GM19467 (cell line): ENCODE measurements around the gene STK32B.

ENCODE experiments used
- ATAC-seq: cut with Tn5 transposase; IDR thresholded peaks from one replicate; pipeline ENCODE4 v1.9.1; 2021; ENCODE audit warnings: mild to moderate bottlenecking, moderate library complexity; ENCODE audit not compliant: unreplicated experiment

STK32B gene

DNA sequence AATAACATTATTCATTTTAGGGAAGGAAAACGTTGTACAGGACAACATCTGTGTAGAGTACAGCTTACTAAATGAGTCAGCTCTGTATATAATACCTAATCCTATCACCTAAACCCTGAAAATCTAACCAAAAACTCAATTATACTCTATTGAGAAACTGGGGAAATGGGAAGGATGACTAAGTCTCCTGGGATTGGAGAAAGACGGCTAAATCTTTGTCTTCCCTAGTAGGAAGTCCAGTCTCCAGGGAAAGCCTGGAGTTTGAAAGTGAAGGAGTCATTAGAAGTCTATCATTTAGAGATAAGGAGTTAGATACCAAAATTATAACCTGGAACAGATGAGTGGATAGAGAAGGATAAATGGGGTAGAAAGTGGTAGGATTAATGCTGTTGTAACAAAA, 286.5 kb downstream of the STK32B start:
- no peak for ATAC-seq

DNA sequence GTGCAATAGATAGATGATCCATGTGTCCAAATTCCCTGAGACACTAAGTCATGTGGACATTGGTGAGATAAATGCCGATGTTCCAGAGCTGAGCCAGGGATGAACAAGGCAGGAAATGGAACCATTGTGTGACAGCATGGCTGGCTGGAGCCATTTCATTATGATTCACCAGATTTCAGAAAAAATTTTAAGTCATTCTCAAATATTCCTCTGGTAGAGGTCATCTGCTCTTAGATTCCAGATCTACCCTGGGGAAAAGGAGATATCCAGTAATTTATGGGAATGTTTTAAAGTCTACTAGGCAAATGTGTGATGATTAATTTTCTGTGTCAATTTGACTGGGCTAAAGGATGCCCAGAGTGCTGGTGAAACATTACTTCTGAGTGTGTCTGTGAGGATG, 287.3 kb downstream of the STK32B start:
- no peak for ATAC-seq

DNA sequence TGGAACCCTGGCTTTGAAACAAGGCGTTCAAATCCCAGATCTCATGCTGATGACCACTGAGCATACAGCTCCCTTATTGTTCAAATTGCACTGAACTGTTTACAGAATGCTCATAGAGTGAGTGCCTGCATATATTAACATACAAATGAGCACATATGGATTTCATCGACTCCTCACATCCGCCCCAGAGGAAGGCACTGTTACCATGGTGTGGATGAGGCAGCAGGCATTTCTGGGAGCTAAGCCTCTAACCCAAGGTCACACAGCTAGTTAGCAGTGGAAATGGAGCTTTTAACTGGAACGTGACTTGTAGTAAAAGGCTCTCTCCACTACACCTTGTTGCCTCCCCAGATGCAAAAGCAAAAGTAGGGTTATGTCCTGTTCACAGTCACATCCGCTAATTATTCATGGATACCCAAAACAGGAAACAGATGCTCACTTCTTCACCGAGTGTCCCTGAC, 289.7 kb downstream of the STK32B start:
- no peak for ATAC-seq

DNA sequence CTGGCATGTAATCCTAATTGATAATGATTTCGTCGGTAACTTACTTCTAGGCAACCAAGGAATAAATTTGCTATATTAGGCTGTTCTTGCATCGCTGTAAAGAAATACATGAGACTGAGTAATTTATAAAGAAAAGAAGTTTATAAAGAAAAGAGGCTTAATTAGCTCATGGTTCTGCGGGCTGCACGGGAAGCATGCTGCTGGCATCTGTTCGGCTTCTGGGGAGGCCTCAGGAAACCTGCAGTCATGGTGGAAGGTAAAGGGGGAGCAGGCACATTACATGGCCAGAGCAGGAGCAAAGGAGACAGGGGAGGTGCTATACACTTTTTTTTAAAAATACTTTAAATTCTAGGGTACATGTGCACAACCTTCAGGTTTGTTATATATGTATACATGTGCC, 290.2 kb downstream of the STK32B start:
- no peak for ATAC-seq

- no peak for ATAC-seq
Observed at GRCh38 chr4:5355846-5356245, 304.6 kb downstream of the STK32B start.

DNA sequence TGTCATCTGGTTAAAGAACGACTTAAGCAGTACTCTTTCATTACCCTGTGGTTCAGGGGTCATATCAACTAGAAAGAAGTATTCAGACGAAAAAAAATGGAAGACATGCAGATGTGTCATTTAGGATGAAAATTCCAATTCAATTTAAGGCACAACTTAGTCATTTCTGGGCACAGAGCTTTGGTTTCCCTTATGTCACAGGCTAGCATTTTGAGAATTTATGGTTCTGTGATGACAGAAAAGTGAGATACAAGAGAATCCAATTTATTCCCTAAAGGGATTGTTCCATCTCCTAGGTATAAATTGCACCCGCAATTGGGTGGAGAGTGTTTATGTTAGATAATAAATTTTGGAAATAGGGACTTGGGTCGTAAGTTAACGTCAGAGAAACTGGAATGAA, 306.6 kb downstream of the STK32B start:
- no peak for ATAC-seq

GRCh38 chr4:5361968-5362367, 310.7 kb downstream of the STK32B start:
- no peak for ATAC-seq

DNA sequence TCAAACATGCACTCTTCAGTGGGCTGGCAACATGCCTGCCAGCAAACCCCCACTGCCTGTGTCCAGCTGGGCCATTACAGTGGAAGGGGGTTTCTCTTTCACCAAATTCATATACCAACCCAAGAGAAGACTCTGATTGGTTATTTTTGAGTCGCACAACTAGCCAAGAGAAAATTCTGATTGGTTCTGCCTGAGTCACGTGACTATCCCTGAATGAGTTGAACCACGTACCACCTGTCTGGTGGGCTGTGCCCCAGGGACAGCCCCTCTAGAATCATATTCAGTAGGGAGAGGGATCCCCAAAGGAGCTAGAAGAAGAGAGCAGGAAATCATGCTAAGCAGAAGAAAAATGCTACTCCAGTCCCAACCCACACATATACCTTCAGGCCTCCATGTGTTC, 313.1 kb downstream of the STK32B start:
- no peak for ATAC-seq

- no peak for ATAC-seq
Observed at GRCh38 chr4:5365071-5366008, 314.1 kb downstream of the STK32B start.

DNA sequence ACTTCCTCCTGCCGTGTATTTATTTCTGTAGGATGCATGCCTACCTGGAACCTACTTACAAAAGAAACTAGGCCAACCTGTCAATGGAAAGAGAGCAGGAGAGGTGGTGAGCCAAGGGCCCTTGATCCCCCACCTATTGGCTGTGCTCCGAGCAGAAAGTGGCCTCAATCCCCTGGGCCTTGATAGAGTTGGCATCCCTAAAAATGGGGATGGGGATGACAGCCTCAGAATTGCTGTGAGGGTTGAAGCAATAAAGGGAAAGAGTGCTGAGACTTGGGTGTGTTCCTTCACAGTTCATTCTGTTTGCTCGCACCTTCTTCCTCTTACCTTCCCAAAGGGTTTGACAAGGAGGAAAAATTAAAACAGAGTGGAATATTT, 314.7 kb downstream of the STK32B start:
- ATAC-seq = no peak

DNA sequence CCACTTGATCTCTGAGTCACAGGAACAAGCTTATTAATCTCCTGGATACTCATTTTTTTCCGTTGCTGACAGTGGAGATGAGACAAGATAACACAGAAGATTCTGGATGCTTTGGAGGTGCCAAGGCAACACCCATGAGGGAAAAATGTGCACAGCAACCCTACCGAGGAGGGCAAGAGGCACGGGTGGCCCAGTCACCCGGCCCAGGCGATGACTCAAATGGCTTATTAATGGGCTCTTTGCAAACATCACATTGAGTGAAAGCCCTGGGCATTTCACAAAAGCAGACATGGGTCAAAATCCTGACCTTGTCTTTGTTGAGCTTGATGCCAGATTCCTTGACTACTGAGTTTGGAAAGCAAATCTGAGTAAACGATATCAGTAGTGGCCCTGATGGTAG, 315.1 kb downstream of the STK32B start:
- no peak for ATAC-seq

- ATAC-seq = no peak
Observed at GRCh38 chr4:5368426-5368825, 317.1 kb downstream of the STK32B start.

DNA sequence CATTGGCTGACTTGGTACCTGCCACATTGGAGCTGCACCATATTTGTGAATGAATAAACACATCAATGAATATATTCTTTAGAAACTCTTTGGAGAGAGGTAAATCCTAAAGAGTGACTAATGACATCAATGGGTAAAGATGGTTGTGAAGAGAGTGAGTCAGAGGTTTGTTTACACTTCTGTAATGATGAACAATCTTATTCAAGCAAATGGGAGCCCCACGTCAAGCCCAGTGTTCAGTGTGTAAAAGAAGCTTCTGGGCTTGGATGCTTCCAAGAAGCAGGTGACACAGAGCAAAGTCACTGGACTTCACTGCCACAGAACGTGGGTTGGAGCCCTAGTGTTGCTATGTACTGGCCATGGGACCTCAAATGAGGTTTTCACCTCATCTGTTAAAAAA, 319.0 kb downstream of the STK32B start:
- ATAC-seq = no peak

GRCh38 chr4:5371415-5372190, 320.3 kb downstream of the STK32B start:
- no peak for ATAC-seq

- no peak for ATAC-seq
Observed at GRCh38 chr4:5372198-5372597, 320.9 kb downstream of the STK32B start.

DNA sequence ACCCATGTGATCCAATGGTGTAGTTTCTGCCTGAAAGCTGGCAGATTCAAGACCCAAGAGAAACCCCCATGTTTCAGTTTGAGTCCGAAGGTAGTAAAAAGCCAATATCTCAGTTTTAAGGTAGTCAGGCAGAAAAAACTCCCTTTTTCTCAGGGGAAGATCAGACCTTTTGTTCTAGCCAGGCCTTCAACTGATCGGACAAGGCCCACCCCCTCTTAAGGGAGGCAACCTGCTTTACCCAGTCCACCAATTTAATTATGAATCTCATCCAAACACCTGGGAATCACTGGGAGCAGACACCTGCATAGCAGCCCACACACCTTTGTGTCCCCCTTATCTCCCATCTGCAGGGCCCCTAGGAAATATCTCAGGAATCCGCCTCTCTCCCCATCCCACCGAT, 322.0 kb downstream of the STK32B start:
- ATAC-seq = no peak

DNA sequence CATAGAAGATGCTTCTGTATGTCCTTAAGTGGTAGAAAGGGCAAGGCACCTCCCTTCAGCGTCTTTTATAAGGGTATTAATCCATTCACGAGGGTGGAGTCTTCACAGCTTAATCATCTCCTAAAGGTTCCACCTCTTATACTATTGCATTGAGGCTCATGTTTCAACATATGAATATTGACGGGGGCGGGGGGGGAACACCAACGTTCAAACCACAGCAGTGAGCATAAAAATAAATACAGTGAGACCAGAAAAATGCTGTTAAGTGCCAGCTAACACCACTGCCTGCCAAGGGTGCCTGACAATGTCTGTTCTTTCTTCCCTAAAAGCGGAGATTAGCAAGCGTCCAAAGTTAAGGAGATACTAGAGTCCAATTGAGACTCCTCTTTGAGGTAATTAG, 323.3 kb downstream of the STK32B start:
- ATAC-seq = no peak

- no peak for ATAC-seq
Observed at GRCh38 chr4:5374994-5375393, 323.7 kb downstream of the STK32B start.

DNA sequence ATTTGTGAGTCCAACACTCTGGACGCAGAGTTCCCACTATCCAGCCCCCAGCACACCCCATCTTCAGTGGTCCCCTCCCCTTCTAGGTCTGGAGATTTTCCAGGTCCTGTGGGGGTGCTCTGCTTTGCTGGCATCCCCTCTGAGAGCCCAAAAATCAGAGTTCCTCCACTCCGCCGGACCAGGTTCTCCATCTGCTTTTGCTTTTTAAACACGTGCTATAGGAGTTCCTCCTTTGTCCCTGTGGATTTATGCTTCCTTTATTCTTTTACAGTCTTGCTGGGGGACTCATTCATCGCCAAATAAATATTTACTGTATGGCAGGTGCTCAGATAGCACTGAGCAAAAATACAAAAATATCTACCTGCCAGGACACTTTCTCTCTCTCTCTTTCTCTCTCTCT, 324.7 kb downstream of the STK32B start:
- no peak for ATAC-seq

GRCh38 chr4:5378002-5378401, 326.7 kb downstream of the STK32B start:
- ATAC-seq = no peak

- ATAC-seq = no peak
Observed at GRCh38 chr4:5379895-5380294, 328.6 kb downstream of the STK32B start.

DNA sequence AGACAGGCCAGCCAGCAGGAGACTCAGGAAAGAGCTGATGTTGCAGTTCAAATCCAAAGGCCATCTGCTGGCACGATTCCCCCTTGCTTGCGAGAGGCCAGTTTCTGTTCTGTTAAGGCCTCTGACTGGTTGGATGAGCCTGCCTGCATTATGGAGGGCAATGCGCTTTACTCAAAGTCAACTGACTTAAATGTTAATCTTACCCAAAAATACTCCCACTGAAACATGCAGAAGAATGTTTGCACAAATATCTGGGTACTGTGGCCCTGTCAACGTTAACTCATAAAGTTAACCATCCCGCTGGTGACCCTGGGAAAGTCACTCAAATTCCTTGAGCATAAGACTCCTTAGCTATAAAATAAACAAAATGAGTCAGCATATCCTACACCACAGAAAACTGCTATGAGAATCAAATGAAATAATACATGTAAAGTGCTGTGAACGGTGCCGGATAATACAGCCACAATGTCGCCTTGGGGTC, 330.7 kb downstream of the STK32B start:
- ATAC-seq = no peak
